ENCODE data around the gene CXCL6.

The CXCL6 gene

GRCh38 chr4:73871511-73872310 is 35.2 kb downstream of the CXCL6 start:
- DNase-seq (ENCODE audit: low spot score) = no peak
- no peak for TF ChIP-seq CTCF (IDR thresholded peaks at IDR 0.05; ENCODE audit: extremely low read depth, missing control alignments)

- no peak for TF ChIP-seq CTCF (IDR thresholded peaks at IDR 0.05; ENCODE audit: extremely low read depth, missing control alignments)
- DNase-seq (ENCODE audit: low spot score) = no peak
Measured at GRCh38 chr4:73872316-73873108, 36.0 kb downstream of the CXCL6 start.

- DNase-seq (ENCODE audit: low spot score) = no peak
- no peak for TF ChIP-seq CTCF (IDR thresholded peaks at IDR 0.05; ENCODE audit: extremely low read depth, missing control alignments)
Measured at GRCh38 chr4:73874386-73874785, 37.9 kb downstream of the CXCL6 start.

GRCh38 chr4:73875401-73875800 is 38.9 kb downstream of the CXCL6 start:
- no peak for TF ChIP-seq CTCF (IDR thresholded peaks at IDR 0.05; ENCODE audit: extremely low read depth, missing control alignments)
- no peak for DNase-seq (ENCODE audit: low spot score)

GRCh38 chr4:73883306-73883705 is 46.8 kb downstream of the CXCL6 start:
- no peak for DNase-seq (ENCODE audit: low spot score)
- TF ChIP-seq CTCF (IDR thresholded peaks at IDR 0.05; ENCODE audit: extremely low read depth, missing control alignments) = no peak

GRCh38 chr4:73885574-73886267 is 49.2 kb downstream of the CXCL6 start:
- no peak for DNase-seq (ENCODE audit: low spot score)
- TF ChIP-seq CTCF (IDR thresholded peaks at IDR 0.05; ENCODE audit: extremely low read depth, missing control alignments) = no peak

Measured in GM20000 (cell line).